Measurements from ENCODE around the gene SEZ6L. TPM values are rescaled to one million over a fixed set of nuclear protein-coding genes. Genes with fewer than 3 reads are reported as not detected.
A peak's percentile ranks its signal among the peaks of the same experiment; 100 is the strongest.

SEZ6L gene
- polyA plus RNA-seq, 2 of the 4 experiments (the other 2 are of a cell fraction): not detected

DNA sequence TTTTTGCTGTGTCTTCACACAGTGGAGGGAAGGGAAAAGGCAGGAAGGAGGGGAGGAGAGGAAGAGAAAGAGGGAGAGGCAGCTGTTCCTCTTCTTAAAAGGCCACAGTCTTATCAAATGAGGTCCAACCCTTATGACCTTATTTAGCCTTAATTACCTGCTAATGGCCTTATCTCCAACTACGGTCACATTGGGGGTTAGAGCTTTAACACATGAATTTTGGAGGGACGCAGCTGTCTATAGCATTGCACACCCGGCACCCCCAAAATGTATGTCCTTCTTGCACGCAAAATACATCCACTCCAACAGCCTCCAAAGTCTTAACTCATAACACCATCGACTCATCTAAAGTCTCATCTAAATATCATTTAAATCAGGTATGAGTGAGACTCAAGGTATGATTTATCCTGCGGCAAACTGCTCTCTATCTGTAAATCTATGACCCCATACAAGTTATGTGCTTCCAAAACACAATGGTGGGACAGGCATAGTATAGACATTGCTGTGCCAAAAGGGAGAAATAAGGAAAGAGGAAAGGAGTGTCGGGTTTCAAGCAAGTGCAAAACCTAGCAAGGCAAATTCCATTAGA lies 214.8 kb downstream of the SEZ6L start:
- Histone ChIP-seq H3K4me3 (no peak overlapping the region), H3K4me2 (no peak overlapping the region), H3K27ac (no peak overlapping the region), H3K9me3 (no peaks in the 10 kb centered on the region), H3K4me1 (no peaks in the 10 kb centered on the region)
- ATAC-seq (no peak), FAIRE-seq (no peak), DNase-seq (ENCODE audit: low read depth in 1 of 2, low spot score in 1 of 2) (no peak)
- TF ChIP-seq MAFK (IDR thresholded peaks at IDR 0.05; ENCODE audit: partially characterized antibody) (no peak), POLR2A (IDR thresholded peaks at IDR 0.05; ENCODE audit: low read length) (no peak), POLR2AphosphoS2 (conservative IDR thresholded peaks at IDR 0.05; ENCODE audit: low read length) (no peak), CHD2 (IDR thresholded peaks at IDR 0.05; ENCODE audit: low read length, partially characterized antibody) (no peak), ZC3H11A (IDR thresholded peaks at IDR 0.05) (no peak), CBX8 (IDR thresholded peaks at IDR 0.05) (no peak), EHF (CRISPR knock-in tag; IDR thresholded peaks at IDR 0.05) (no peak), FOSL2 (IDR thresholded peaks at IDR 0.05) (no peak), FOSL2 (CRISPR knock-in tag; IDR thresholded peaks at IDR 0.05) (no peak), HEYL (CRISPR knock-in tag; IDR thresholded peaks at IDR 0.05) (no peak), NR3C1 (IDR thresholded peaks at IDR 0.05) (no peak), NFE2L2 (conservative IDR thresholded peaks at IDR 0.05; ENCODE audit: low read length) (no peak)
- TF ChIP-seq, protein P1, sequence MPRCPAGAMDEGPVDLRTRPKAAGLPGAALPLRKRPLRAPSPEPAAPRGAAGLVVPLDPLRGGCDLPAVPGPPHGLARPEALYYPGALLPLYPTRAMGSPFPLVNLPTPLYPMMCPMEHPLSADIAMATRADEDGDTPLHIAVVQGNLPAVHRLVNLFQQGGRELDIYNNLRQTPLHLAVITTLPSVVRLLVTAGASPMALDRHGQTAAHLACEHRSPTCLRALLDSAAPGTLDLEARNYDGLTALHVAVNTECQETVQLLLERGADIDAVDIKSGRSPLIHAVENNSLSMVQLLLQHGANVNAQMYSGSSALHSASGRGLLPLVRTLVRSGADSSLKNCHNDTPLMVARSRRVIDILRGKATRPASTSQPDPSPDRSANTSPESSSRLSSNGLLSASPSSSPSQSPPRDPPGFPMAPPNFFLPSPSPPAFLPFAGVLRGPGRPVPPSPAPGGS (IDR thresholded peaks at IDR 0.05): no peak
- TF ChIP-seq, protein P2, sequence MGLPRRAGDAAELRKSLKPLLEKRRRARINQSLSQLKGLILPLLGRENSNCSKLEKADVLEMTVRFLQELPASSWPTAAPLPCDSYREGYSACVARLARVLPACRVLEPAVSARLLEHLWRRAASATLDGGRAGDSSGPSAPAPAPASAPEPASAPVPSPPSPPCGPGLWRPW (IDR thresholded peaks at IDR 0.05): no peak
- TF ChIP-seq, protein P3, sequence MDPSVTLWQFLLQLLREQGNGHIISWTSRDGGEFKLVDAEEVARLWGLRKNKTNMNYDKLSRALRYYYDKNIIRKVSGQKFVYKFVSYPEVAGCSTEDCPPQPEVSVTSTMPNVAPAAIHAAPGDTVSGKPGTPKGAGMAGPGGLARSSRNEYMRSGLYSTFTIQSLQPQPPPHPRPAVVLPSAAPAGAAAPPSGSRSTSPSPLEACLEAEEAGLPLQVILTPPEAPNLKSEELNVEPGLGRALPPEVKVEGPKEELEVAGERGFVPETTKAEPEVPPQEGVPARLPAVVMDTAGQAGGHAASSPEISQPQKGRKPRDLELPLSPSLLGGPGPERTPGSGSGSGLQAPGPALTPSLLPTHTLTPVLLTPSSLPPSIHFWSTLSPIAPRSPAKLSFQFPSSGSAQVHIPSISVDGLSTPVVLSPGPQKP (IDR thresholded peaks at IDR 0.05; ENCODE audit: low read depth, low read length): no peak
- TF ChIP-seq, protein P4, sequence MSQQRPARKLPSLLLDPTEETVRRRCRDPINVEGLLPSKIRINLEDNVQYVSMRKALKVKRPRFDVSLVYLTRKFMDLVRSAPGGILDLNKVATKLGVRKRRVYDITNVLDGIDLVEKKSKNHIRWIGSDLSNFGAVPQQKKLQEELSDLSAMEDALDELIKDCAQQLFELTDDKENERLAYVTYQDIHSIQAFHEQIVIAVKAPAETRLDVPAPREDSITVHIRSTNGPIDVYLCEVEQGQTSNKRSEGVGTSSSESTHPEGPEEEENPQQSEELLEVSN (IDR thresholded peaks at IDR 0.05; ENCODE audit: borderline replicate concordance, low read depth): no peak
- ChIA-PET POLR2A (no interaction called here), CTCF (interaction anchor here (1.8 to 3.1 kb wide), 3 partner anchors 14 to 78 kb away, joined by 5 to 18 read pairs (median 8); no protein-coding TSS in a partner anchor)
- 9% methylated on average over 7 of the region's 7 CpGs for WGBS (ENCODE audit: missing lambda C conversion rate)

DNA sequence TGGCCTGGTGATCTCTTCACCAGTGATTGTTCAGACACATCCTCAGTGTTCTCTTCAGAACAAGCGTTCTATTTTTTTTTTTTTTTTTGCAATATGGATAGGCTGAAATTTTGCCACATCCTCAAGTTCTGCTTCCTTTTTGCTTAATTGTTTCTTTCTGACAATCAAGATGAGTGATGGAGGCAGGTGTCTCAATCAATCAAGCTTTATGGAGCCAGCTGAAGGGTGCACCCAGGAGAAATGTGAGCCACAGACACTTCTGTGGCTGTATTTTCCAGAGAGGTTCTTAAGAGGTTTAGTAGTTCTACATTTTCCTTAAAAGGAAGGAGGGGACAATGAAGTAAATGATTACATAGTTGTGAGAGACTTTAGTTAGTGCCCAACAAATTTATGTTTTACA lies 215.9 kb downstream of the SEZ6L start:
- ChIA-PET POLR2A (no interaction called here), CTCF (interaction anchor here (0.9 to 1.8 kb wide), 5 partner anchors 10 to 77 kb away, joined by 3 to 8 read pairs (median 4); no protein-coding TSS in a partner anchor)
- FAIRE-seq: no peak

DNA sequence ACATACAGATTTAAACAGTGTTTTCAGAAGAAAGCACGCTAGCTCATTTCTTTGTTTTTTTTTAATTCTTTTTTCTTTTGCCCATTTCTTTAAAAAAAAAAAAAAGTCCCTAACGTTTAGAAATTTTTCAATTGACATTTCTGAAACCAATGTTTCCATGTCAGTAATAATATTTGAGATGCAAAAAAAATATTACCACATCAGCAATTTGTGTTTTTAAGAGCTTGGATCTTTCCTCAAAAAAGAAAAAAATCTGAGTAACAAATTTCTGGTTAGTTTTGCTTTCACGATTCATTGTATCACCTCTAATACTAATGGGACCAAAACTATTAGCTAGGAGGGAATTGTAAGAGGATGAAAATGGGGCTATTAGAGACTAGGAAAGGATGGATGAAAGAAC lies 219.9 kb downstream of the SEZ6L start:
- DNase-seq (ENCODE audit: low read depth in 1 of 2, low spot score in 1 of 2) (no peak), ATAC-seq (no peak), FAIRE-seq (no peak)
- Histone ChIP-seq H3K4me1 (no peaks in the 10 kb centered on the region), H3K27ac (no peak overlapping the region), H3K4me3 (no peak overlapping the region), H3K9me3 (no peaks in the 10 kb centered on the region), H3K4me2 (no peak overlapping the region)
- WGBS (ENCODE audit: missing lambda C conversion rate): 13% methylated on average over 3 of the region's 3 CpGs
- ChIA-PET CTCF (interaction anchor here (0.6 to 0.7 kb wide), 2 partner anchors 1122 to 1453 kb away, joined by 3 to 4 read pairs; no protein-coding TSS in a partner anchor), POLR2A (no interaction called here)
- TF ChIP-seq MAFK (IDR thresholded peaks at IDR 0.05; ENCODE audit: partially characterized antibody) (peak; percentile 61), RFX5 (IDR thresholded peaks at IDR 0.05) (no peak)

More for the DNA sequence above, 215.9 kb downstream of the SEZ6L start:
- no peak for DNase-seq (ENCODE audit: low read depth in 1 of 2, low spot score in 1 of 2)
- Histone ChIP-seq H3K4me1 (no peaks in the 10 kb centered on the region), H3K4me2 (no peak overlapping the region), H3K27ac (no peak overlapping the region), H3K4me3 (no peak overlapping the region), H3K9me3 (no peaks in the 10 kb centered on the region)
- 0% methylated on average over 1 of the region's 1 CpG for WGBS (ENCODE audit: missing lambda C conversion rate)
- TF ChIP-seq HDAC2 (IDR thresholded peaks at IDR 0.05) (no peak), CBX2 (IDR thresholded peaks at IDR 0.05; ENCODE audit: borderline replicate concordance, low read depth) (no peak), TFCP2L1 (CRISPR knock-in tag; IDR thresholded peaks at IDR 0.05) (no peak)
- ATAC-seq: no peak

Data from A549 (cell line).